Effector memory CD8-positive, alpha-beta T cell (primary cell): ENCODE results near the gene MPL.

Source experiments
- ATAC-seq: fragments of 150-1000 bp; cut with Tn5 transposase; replicated peaks from 2 replicates; pipeline ENCODE4 v1.10.0; 2021; ENCODE audit warnings: mild to moderate bottlenecking, moderate library complexity
- DNase-seq, 3 experiments: peaks; one replicate each; pipeline ENCODE4 v3.0.0; 2021
- H3K27ac Mint-ChIP-seq, 2 donors: one replicate each; pipeline ENCODE4 v1.8.0; 2022; ENCODE audit warnings: mild to moderate bottlenecking in 2 of 2, mixed read lengths in 2 of 2, moderate library complexity in 2 of 2
- H3K27me3 Mint-ChIP-seq, 2 donors: one replicate each; pipeline ENCODE4 v1.8.0; 2022; ENCODE audit warnings: mixed read lengths in 2 of 2
- H3K36me3 Mint-ChIP-seq: one replicate; pipeline ENCODE4 v1.8.0; 2022; ENCODE audit warnings: mild to moderate bottlenecking, moderate library complexity, mixed read lengths; ENCODE audit not compliant: insufficient read depth
- H3K4me1 Mint-ChIP-seq, 2 donors: one replicate each; pipeline ENCODE4 v1.8.0; 2022; ENCODE audit warnings: low read depth in 2 of 2, mixed read lengths in 2 of 2
- H3K4me3 Mint-ChIP-seq, 2 donors: one replicate each; pipeline ENCODE4 v1.8.0; 2022; ENCODE audit warnings: mild to moderate bottlenecking in 2 of 2, mixed read lengths in 2 of 2, moderate library complexity in 2 of 2
- H3K9me3 Mint-ChIP-seq, 2 donors: one replicate each; pipeline ENCODE4 v1.8.0; 2022; ENCODE audit warnings: mixed read lengths in 2 of 2

Gene MPL

GRCh38 chr1:43346636-43347035 is 9.0 kb downstream of the MPL start:
- no peaks in the 10 kb centered on the region for H3K9me3 Mint-ChIP-seq
- peaks cover 6% of the 10 kb centered on the region for H3K36me3 Mint-ChIP-seq
- ATAC-seq (no peak), DNase-seq (no peak)
- H3K27me3 Mint-ChIP-seq = no peaks in the 10 kb centered on the region
- peaks cover 7 to 10% of the 10 kb centered on the region in 2 donors for H3K4me1 Mint-ChIP-seq
- H3K4me3 Mint-ChIP-seq = no peak overlapping the region
- H3K27ac Mint-ChIP-seq = no peak overlapping the region

- ATAC-seq (no peak), DNase-seq (no peak)
- H3K4me1 Mint-ChIP-seq = peaks cover 7 to 10% of the 10 kb centered on the region in 2 donors
- H3K36me3 Mint-ChIP-seq = peaks cover 6% of the 10 kb centered on the region
- no peaks in the 10 kb centered on the region for H3K9me3 Mint-ChIP-seq
- H3K27ac Mint-ChIP-seq = no peak overlapping the region
- H3K27me3 Mint-ChIP-seq = no peaks in the 10 kb centered on the region
- H3K4me3 Mint-ChIP-seq = peak overlapping the region in 1 of 2 donors; percentile 67
These were observed 10.8 kb downstream of the MPL start for GRCh38 chr1:43348343-43348808.

- peaks cover 7 to 10% of the 10 kb centered on the region in 2 donors for H3K4me1 Mint-ChIP-seq
- H3K4me3 Mint-ChIP-seq = peak overlapping the region; percentile 49 to 67
- ATAC-seq (peak; percentile 90), DNase-seq (peak; percentile 55 to 77 (median 74))
- no peaks in the 10 kb centered on the region for H3K27me3 Mint-ChIP-seq
- peaks cover 6% of the 10 kb centered on the region for H3K36me3 Mint-ChIP-seq
- H3K27ac Mint-ChIP-seq = peak overlapping the region; percentile 61 to 74
- no peaks in the 10 kb centered on the region for H3K9me3 Mint-ChIP-seq
These were observed 11.4 kb downstream of the MPL start for GRCh38 chr1:43348809-43349593.

- Mint-ChIP-seq H3K4me3 (peak overlapping the region; percentile 49 to 67), H3K9me3 (no peaks in the 10 kb centered on the region), H3K27me3 (no peaks in the 10 kb centered on the region), H3K27ac (peak overlapping the region; percentile 61 to 74), H3K36me3 (peaks cover 6% of the 10 kb centered on the region), H3K4me1 (peaks cover 7 to 12% of the 10 kb centered on the region in 2 donors)
- no peak for DNase-seq
- ATAC-seq = no peak
These were observed 12.1 kb downstream of the MPL start for GRCh38 chr1:43349594-43350306.

GRCh38 chr1:43350976-43351375 is 13.4 kb downstream of the MPL start:
- peaks cover 7 to 12% of the 10 kb centered on the region in 2 donors for H3K4me1 Mint-ChIP-seq
- peaks cover 6% of the 10 kb centered on the region for H3K36me3 Mint-ChIP-seq
- H3K9me3 Mint-ChIP-seq = no peaks in the 10 kb centered on the region
- H3K4me3 Mint-ChIP-seq = no peak overlapping the region
- DNase-seq (no peak), ATAC-seq (no peak)
- peak overlapping the region in 1 of 2 donors; percentile 7 for H3K27ac Mint-ChIP-seq
- H3K27me3 Mint-ChIP-seq = no peaks in the 10 kb centered on the region

- Mint-ChIP-seq H3K27ac (peak overlapping the region; percentile 57 to 66), H3K4me1 (peaks cover 7 to 12% of the 10 kb centered on the region in 2 donors), H3K36me3 (peaks cover 6% of the 10 kb centered on the region), H3K4me3 (no peak overlapping the region), H3K27me3 (no peaks in the 10 kb centered on the region), H3K9me3 (no peaks in the 10 kb centered on the region)
- DNase-seq (no peak), ATAC-seq (no peak)
These were observed 14.1 kb downstream of the MPL start for GRCh38 chr1:43351421-43352350.

- H3K9me3 Mint-ChIP-seq = no peaks in the 10 kb centered on the region
- no peak overlapping the region for H3K4me3 Mint-ChIP-seq
- peaks cover 7 to 12% of the 10 kb centered on the region in 2 donors for H3K4me1 Mint-ChIP-seq
- no peaks in the 10 kb centered on the region for H3K27me3 Mint-ChIP-seq
- H3K27ac Mint-ChIP-seq = peak overlapping the region; percentile 57 to 66
- peaks cover 6% of the 10 kb centered on the region for H3K36me3 Mint-ChIP-seq
- ATAC-seq (no peak), DNase-seq (no peak)
These were observed 14.7 kb downstream of the MPL start for GRCh38 chr1:43352351-43352705.

GRCh38 chr1:43352881-43353280 is 15.3 kb downstream of the MPL start:
- H3K4me1 Mint-ChIP-seq = peaks cover 8 to 13% of the 10 kb centered on the region in 2 donors
- H3K27ac Mint-ChIP-seq = peak overlapping the region in 1 of 2 donors; percentile 66
- H3K9me3 Mint-ChIP-seq = no peaks in the 10 kb centered on the region
- H3K36me3 Mint-ChIP-seq = peaks cover 6% of the 10 kb centered on the region
- ATAC-seq = no peak
- H3K4me3 Mint-ChIP-seq = no peak overlapping the region
- no peaks in the 10 kb centered on the region for H3K27me3 Mint-ChIP-seq
- no peak for DNase-seq

GRCh38 chr1:43354471-43354870 is 16.9 kb downstream of the MPL start:
- H3K4me3 Mint-ChIP-seq = no peak overlapping the region
- DNase-seq = no peak
- H3K9me3 Mint-ChIP-seq = no peaks in the 10 kb centered on the region
- peaks cover 4% of the 10 kb centered on the region for H3K36me3 Mint-ChIP-seq
- H3K27ac Mint-ChIP-seq = no peak overlapping the region
- H3K4me1 Mint-ChIP-seq = peaks cover 13 to 17% of the 10 kb centered on the region in 2 donors
- no peak for ATAC-seq
- no peaks in the 10 kb centered on the region for H3K27me3 Mint-ChIP-seq

GRCh38 chr1:43354936-43355335 is 17.3 kb downstream of the MPL start:
- Mint-ChIP-seq H3K36me3 (peaks cover 3% of the 10 kb centered on the region), H3K4me3 (no peak overlapping the region), H3K27me3 (no peaks in the 10 kb centered on the region), H3K9me3 (no peaks in the 10 kb centered on the region), H3K27ac (no peak overlapping the region), H3K4me1 (peaks cover 9 to 17% of the 10 kb centered on the region in 2 donors)
- DNase-seq (no peak), ATAC-seq (no peak)

- Mint-ChIP-seq H3K4me3 (no peak overlapping the region), H3K9me3 (no peaks in the 10 kb centered on the region), H3K4me1 (peaks cover 15 to 18% of the 10 kb centered on the region in 2 donors), H3K27me3 (no peaks in the 10 kb centered on the region), H3K36me3 (peaks cover 3% of the 10 kb centered on the region), H3K27ac (no peak overlapping the region)
- DNase-seq = no peak
- no peak for ATAC-seq
These were observed 19.6 kb downstream of the MPL start for GRCh38 chr1:43357251-43357650.

GRCh38 chr1:43358121-43358745 is 20.6 kb downstream of the MPL start:
- no peak for DNase-seq
- peaks cover 15 to 18% of the 10 kb centered on the region in 2 donors for H3K4me1 Mint-ChIP-seq
- H3K27me3 Mint-ChIP-seq = no peaks in the 10 kb centered on the region
- H3K4me3 Mint-ChIP-seq = peak overlapping the region; percentile 76 to 88
- peak; percentile 23 for ATAC-seq
- peak overlapping the region; percentile 27 to 41 for H3K27ac Mint-ChIP-seq
- peaks cover 8% of the 10 kb centered on the region for H3K36me3 Mint-ChIP-seq
- no peaks in the 10 kb centered on the region for H3K9me3 Mint-ChIP-seq
